Activated naive CD8-positive, alpha-beta T cell treated with anti-CD3 and anti-CD28 coated beads, Interleukin-2, amount 10 ng/mL, durations not matched to agents 7 days and 5 days (primary cell): ENCODE data around the gene EEF1A1. TPM values are rescaled to one million over a fixed set of nuclear protein-coding genes. Genes with fewer than 3 reads are reported as not detected.
A peak's percentile ranks its signal among the peaks of the same experiment; 100 is the strongest.
"Not testable (repeated sequence)": the region's sequence is repeated elsewhere in the genome, so short reads cannot be mapped to it uniquely, and the experiment has no call there.

Source experiments
- ATAC-seq: fragments of 150-1000 bp; cut with Tn5 transposase; one replicate; pipeline ENCODE4 v1.10.0; 2021; ENCODE audit warnings: low read depth, moderate library complexity
- POLR2A ChIA-PET: fragments of 350-600 bp; sonication (Branson Sonifier 250); formaldehyde crosslinking; loops from one replicate; lab custom pipeline; 2021; ENCODE audit warnings: antibody characterized with exemption; lab: Charles Lee
- DNase-seq: peaks from one replicate; pipeline ENCODE4 v3.0.0; 2021
- H3K27ac Mint-ChIP-seq: one replicate; pipeline ENCODE4 v1.8.0; 2022; ENCODE audit warnings: mild to moderate bottlenecking, mixed read lengths
- H3K27me3 Mint-ChIP-seq: one replicate; pipeline ENCODE4 v1.8.0; 2022; ENCODE audit warnings: mild to moderate bottlenecking, moderate library complexity, mixed read lengths
- H3K36me3 Mint-ChIP-seq: one replicate; pipeline ENCODE4 v1.8.0; 2021; ENCODE audit warnings: mild to moderate bottlenecking, mixed read lengths
- H3K4me1 Mint-ChIP-seq: one replicate; pipeline ENCODE4 v1.8.0; 2021; ENCODE audit warnings: mixed read lengths
- H3K4me3 Mint-ChIP-seq: one replicate; pipeline ENCODE4 v1.8.0; 2022; ENCODE audit warnings: mild to moderate bottlenecking, moderate library complexity, mixed read lengths
- H3K9me3 Mint-ChIP-seq: one replicate; pipeline ENCODE4 v1.8.0; 2021; ENCODE audit warnings: mixed read lengths
- total RNA-seq, 2 experiments: library from RNA; stranded (reverse); gene quantifications; one replicate each; pipeline ENCODE4 v1.2.3, GENCODE V29; 2021

EEF1A1 gene
- total RNA-seq, result 1,000 to 10,000 TPM; 8,804 to 9,235 TPM

DNA sequence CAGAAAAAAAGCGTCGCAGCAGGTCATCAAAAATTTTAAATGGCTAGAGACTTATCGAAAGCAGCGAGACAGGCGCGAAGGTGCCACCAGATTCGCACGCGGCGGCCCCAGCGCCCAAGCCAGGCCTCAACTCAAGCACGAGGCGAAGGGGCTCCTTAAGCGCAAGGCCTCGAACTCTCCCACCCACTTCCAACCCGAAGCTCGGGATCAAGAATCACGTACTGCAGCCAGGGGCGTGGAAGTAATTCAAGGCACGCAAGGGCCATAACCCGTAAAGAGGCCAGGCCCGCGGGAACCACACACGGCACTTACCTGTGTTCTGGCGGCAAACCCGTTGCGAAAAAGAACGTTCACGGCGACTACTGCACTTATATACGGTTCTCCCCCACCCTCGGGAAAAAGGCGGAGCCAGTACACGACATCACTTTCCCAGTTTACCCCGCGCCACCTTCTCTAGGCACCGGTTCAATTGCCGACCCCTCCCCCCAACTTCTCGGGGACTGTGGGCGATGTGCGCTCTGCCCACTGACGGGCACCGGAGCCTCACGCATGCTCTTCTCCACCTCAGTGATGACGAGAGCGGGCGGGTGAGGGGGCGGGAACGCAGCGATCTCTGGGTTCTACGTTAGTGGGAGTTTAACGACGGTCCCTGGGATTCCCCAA is at the start of gene EEF1A1:
EEF1A1 (minus strand) TSS at position 345 of the 663 bp plus-strand sequence. CDS start 1,006 bp downstream, outside the sequence.
- POLR2A ChIA-PET, result interaction anchor here (0.7 to 7.9 kb wide), 32 partner anchors 9 to 898 kb away, joined by 3 to 145 read pairs (median 4); partner anchors contain the start of genes CGAS, MTO1 and SLC17A5
- H3K9me3 Mint-ChIP-seq, result no peaks in the 10 kb centered on the region
- H3K4me1 Mint-ChIP-seq, result peaks cover 45% of the 10 kb centered on the region
- H3K36me3 Mint-ChIP-seq, result peaks cover 38% of the 10 kb centered on the region
- H3K27me3 Mint-ChIP-seq, result no peaks in the 10 kb centered on the region
- ATAC-seq (peak; percentile 77), DNase-seq (peak; percentile 92)
- H3K27ac Mint-ChIP-seq, result peak within 1 kb of the TSS; percentile 95
- H3K4me3 Mint-ChIP-seq, result peak within 1 kb of the TSS; percentile 94

DNA sequence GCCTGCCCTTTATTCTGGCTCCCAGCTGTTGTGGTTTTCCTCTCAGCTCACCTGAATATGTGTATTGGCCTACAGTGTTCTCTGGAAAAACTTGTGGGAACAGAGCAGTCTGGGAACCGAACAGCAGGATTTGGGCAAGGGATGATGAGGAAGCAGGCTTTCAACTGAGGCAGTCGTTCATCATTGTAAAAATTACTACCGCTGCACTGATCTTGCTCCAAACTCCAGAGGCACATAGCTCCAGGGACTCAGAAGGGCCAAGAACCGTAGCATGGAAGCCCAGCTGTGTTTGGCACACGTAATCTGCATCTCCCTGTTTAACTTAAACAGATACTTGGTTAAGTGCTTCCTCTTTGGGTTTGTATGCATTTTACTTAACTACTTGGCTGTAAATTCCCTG is 48.3 kb upstream of the EEF1A1 start:
- no peak overlapping the region for H3K27ac Mint-ChIP-seq

DNA sequence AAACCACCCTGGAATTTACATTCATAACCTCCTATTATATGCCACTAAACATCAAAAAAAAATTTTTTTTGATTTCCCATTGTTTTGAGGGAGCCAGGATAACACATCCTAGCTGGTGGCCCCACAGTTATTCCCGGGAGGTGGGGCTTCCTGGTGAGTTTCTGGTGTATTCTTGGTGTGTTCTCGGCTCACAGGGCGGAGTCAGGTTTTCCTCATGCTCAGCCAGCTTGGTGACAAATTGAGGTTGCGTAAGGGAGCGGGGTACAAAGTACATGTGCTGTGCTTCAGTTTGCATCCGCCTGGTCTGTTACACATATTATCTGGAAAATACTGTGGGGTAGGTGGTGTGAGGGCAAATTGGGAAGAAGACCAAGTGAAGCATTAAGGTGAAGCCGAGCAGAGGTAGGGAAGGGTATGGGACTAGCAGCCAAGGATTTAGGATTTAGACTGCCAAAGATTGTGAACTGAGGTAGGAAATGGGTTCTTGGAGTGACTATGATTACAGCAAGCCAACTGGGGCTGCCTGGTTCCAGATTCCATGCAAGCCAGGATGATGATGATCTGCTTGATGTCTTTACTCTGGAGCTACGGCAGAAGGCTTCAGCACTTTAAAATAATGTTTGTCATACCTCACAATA is 46.2 kb upstream of the EEF1A1 start:
- DNase-seq (no peak), ATAC-seq (no peak)
- H3K4me1 Mint-ChIP-seq, result peaks cover 7% of the 10 kb centered on the region
- H3K4me3 Mint-ChIP-seq, result no peak overlapping the region
- H3K27me3 Mint-ChIP-seq, result no peaks in the 10 kb centered on the region
- POLR2A ChIA-PET, result interaction anchor here (1.0 kb wide), 1 partner anchor 46 kb away, joined by 3 read pairs; the partner anchor contains the start of gene EEF1A1
- H3K9me3 Mint-ChIP-seq, result no peaks in the 10 kb centered on the region
- H3K27ac Mint-ChIP-seq, result no peak overlapping the region
- no peaks in the 10 kb centered on the region for H3K36me3 Mint-ChIP-seq

More for the DNA sequence above, 48.3 kb upstream of the EEF1A1 start:
- Mint-ChIP-seq H3K9me3 (no peaks in the 10 kb centered on the region), H3K4me1 (peaks cover 7% of the 10 kb centered on the region), H3K4me3 (no peak overlapping the region), H3K36me3 (no peaks in the 10 kb centered on the region), H3K27me3 (no peaks in the 10 kb centered on the region)
- no peak for DNase-seq
- ATAC-seq, result no peak
- POLR2A ChIA-PET, result no interaction called here

DNA sequence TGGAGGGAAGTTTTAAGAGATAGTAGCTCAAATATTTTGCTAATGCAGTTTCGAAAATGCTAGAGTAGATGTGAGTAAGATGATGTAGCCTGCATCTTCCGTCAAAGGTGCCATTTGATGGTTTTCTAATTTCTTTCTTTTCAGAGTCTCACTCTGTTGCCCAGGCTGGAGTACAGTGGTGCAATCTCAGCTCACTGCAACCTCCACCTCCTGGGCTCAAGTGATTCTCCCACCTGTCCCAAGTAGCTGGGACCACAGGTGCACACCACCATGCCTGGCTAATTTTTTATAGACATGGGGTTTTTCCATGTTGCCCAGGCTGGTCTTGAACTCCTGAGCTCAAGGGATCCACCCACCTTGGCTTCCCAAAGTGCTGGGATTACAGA is 45.6 kb upstream of the EEF1A1 start:
- POLR2A ChIA-PET, result interaction anchor here (1.0 kb wide), 1 partner anchor 45 kb away, joined by 3 read pairs; the partner anchor contains the start of gene EEF1A1
- H3K36me3 Mint-ChIP-seq, H3K4me1 Mint-ChIP-seq, H3K9me3 Mint-ChIP-seq, H3K27ac Mint-ChIP-seq, H3K4me3 Mint-ChIP-seq, ATAC-seq, DNase-seq, H3K27me3 Mint-ChIP-seq: not testable (repeated sequence)

DNA sequence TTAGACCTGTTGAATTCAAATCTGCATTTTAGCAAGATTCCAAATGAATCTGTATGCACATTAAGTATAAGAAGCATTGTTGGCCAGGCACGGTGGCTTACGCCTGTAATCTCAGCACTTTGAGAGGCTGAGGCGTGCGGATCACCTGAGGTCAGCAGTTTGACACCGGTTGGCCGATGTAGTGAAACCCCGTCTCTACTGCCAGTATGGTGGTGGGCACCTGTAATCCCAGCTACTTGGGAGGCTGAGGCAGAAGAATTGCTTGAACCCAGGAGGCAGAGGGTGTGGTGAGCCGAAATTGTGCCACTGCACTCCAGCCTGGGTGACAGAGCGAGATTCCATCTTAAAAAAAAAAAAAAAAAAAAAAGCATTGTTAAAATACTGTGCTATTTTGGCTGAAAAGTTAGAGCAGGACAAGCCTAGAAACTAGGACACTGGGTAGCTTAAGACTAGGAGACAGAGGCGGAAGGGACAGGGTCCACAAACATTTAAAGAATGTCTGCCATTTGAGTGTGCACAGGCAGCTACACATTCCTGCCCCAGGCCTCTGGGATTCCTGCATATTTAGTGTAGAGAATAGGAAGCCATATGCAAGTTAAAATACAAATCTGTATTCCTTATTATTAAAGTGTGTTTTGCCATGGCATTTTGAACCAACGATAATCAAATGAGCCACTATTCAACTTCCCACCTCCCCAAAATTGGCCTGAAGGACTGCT is 45.1 kb upstream of the EEF1A1 start:
- POLR2A ChIA-PET, result interaction anchor here (1.0 kb wide), 1 partner anchor 45 kb away, joined by 3 read pairs; the partner anchor contains the start of gene EEF1A1
- no peak for DNase-seq
- ATAC-seq, result no peak
- Mint-ChIP-seq H3K9me3 (no peaks in the 10 kb centered on the region), H3K36me3 (no peaks in the 10 kb centered on the region), H3K27me3 (no peaks in the 10 kb centered on the region), H3K27ac (no peak overlapping the region), H3K4me3 (no peak overlapping the region), H3K4me1 (peaks cover 2% of the 10 kb centered on the region)

DNA sequence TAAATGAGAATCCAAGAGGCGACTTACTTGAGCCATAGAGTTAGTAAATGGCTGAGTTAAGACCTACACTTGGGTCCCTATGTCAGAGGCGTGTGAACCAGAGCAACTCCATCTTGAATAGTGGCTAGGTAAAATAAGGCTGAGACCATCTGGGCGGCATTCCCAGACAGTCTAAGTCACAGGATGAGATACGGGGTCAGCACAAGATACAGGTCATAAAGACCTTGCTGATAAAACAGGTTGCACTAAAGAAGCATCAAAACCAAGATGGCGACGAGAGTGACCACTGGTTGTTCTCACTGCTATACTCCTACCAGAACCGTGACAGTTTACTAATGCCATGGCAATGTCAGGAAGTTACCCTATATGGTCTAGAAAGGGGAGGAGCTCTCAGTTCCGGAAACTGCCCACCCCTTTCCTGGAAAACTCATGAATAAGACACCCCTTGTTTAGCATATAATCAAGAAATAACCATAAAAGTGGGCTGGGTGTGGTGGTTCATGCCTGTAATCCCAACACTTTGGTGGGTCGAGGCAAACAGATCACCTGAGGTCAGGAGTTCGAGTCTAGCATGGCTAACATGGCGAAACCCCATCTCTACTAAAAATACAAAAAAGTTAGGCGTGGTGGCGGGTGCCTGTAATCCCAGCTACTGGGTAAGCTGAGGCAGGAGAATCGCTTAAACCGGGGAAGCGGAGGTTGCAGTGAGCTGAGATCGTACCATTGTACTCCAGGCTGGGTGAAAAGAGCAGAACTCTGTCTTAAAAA is 43.9 kb upstream of the EEF1A1 start:
- no peak overlapping the region for H3K4me3 Mint-ChIP-seq
- POLR2A ChIA-PET, result no interaction called here
- ATAC-seq, result no peak
- no peak overlapping the region for H3K27ac Mint-ChIP-seq
- DNase-seq, result no peak
- no peaks in the 10 kb centered on the region for H3K36me3 Mint-ChIP-seq
- H3K27me3 Mint-ChIP-seq, result no peaks in the 10 kb centered on the region
- no peaks in the 10 kb centered on the region for H3K9me3 Mint-ChIP-seq
- H3K4me1 Mint-ChIP-seq, result peaks cover 4% of the 10 kb centered on the region

DNA sequence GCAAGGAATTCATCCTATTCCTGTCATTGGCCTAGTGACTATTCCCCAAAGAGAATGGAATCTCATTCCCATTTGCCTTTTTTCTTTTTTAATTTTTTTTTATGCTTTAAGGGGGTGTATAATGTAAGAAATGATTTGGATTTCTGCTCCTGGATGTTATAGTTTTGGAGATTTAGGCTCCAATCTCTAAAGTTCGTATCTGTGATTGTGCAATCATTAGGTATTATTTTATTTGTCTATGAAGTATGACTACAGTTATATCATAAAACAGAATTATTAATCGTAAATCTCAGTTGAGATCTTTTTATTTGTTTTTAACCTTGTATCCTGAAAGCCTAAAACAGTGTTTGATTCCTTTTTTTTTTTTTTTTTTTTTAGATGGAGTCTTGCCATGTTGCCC is 41.7 kb upstream of the EEF1A1 start:
- Mint-ChIP-seq H3K27me3 (peaks cover 2% of the 10 kb centered on the region), H3K27ac (no peak overlapping the region), H3K4me1 (peaks cover 6% of the 10 kb centered on the region), H3K4me3 (no peak overlapping the region), H3K36me3 (no peaks in the 10 kb centered on the region), H3K9me3 (no peaks in the 10 kb centered on the region)
- no peak for DNase-seq
- POLR2A ChIA-PET, result interaction anchor here (0.6 kb wide), 1 partner anchor 92 kb away, joined by 4 read pairs; no protein-coding TSS in a partner anchor
- ATAC-seq, result no peak

GRCh38 chr6:73560853-73561407 is 40.1 kb upstream of the EEF1A1 start:
- peaks cover 6% of the 10 kb centered on the region for H3K4me1 Mint-ChIP-seq
- H3K36me3 Mint-ChIP-seq, result no peaks in the 10 kb centered on the region
- no peak overlapping the region for H3K27ac Mint-ChIP-seq
- peaks cover 2% of the 10 kb centered on the region for H3K27me3 Mint-ChIP-seq
- no peaks in the 10 kb centered on the region for H3K9me3 Mint-ChIP-seq
- ATAC-seq (no peak), DNase-seq (no peak)
- H3K4me3 Mint-ChIP-seq, result no peak overlapping the region
- POLR2A ChIA-PET, result no interaction called here

- Mint-ChIP-seq H3K27me3 (peaks cover 2% of the 10 kb centered on the region), H3K36me3 (no peaks in the 10 kb centered on the region), H3K27ac (no peak overlapping the region), H3K9me3 (no peaks in the 10 kb centered on the region), H3K4me3 (no peak overlapping the region), H3K4me1 (peaks cover 6% of the 10 kb centered on the region)
- POLR2A ChIA-PET, result interaction anchor here (1.5 kb wide), 1 partner anchor 39 kb away, joined by 4 read pairs; no protein-coding TSS in a partner anchor
- ATAC-seq, result no peak
- no peak for DNase-seq
Observed at GRCh38 chr6:73560182-73560732, 39.4 kb upstream of the EEF1A1 start.

DNA sequence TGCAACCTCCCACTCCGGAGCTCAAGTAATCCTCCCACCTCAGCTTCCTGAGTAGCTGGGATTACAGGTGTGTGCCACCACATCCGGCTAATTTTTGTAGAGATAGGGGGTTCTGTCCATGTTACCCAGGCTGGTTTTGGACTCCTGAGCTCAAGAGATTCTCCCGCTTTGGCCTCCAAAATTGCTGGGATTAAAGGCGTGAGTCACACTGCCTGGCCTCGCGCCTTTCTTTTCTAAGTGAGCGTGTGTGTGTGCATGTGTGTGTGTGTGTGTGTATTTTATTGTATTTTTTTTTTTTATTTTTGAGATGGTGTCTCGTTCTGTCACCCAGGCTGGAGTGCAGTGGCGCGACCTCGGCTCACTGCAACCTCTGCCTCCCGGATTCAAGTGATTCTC is 38.6 kb upstream of the EEF1A1 start:
- not testable (repeated sequence) for DNase-seq, H3K27me3 Mint-ChIP-seq, H3K4me3 Mint-ChIP-seq, H3K27ac Mint-ChIP-seq, H3K4me1 Mint-ChIP-seq, H3K36me3 Mint-ChIP-seq, ATAC-seq, H3K9me3 Mint-ChIP-seq
- POLR2A ChIA-PET, result interaction anchor here (1.5 kb wide), 1 partner anchor 38 kb away, joined by 4 read pairs; no protein-coding TSS in a partner anchor

- Mint-ChIP-seq H3K27ac (no peak overlapping the region), H3K4me3 (no peak overlapping the region), H3K4me1 (peaks cover 6% of the 10 kb centered on the region), H3K36me3 (no peaks in the 10 kb centered on the region), H3K9me3 (no peaks in the 10 kb centered on the region), H3K27me3 (peaks cover 2% of the 10 kb centered on the region)
- ATAC-seq (peak; percentile 22), DNase-seq (no peak)
- POLR2A ChIA-PET, result interaction anchor here (1.5 kb wide), 1 partner anchor 37 kb away, joined by 4 read pairs; no protein-coding TSS in a partner anchor
Observed at GRCh38 chr6:73558624-73559398, 38.0 kb upstream of the EEF1A1 start.

GRCh38 chr6:73556836-73557235 is 36.0 kb upstream of the EEF1A1 start:
- Mint-ChIP-seq H3K27ac (no peak overlapping the region), H3K27me3 (peaks cover 2% of the 10 kb centered on the region), H3K9me3 (no peaks in the 10 kb centered on the region), H3K4me3 (no peak overlapping the region), H3K36me3 (no peaks in the 10 kb centered on the region), H3K4me1 (peaks cover 6% of the 10 kb centered on the region)
- DNase-seq (no peak), ATAC-seq (no peak)
- POLR2A ChIA-PET, result no interaction called here
